ENCODE data around the gene RNASEL. TPM values are rescaled to one million over a fixed set of nuclear protein-coding genes. Genes with fewer than 3 reads are reported as not detected.

The RNASEL gene
- total and polyA plus RNA-seq, 9 of the 15 experiments (the other 6 are each of a cell fraction or from before 2014, with no cell fraction given): 4.3 to 11.1 (median 7.2) TPM

- peak; percentile 31 for TF ChIP-seq PRDM10 (IDR thresholded peaks at IDR 0.05; ENCODE audit: partially characterized antibody)
- no peak for TF ChIP-seq SP2 (IDR thresholded peaks at IDR 0.05; ENCODE audit: extremely low read depth, low read depth, low read length, poor library complexity, severe bottlenecking)
- peak; percentile 43 to 60; a peak in 2 of 4 replicates for TF ChIP-seq TRIM24 (IDR thresholded peaks at IDR 0.05)
- TF ChIP-seq ZNF3 (CRISPR knock-in tag; IDR thresholded peaks at IDR 0.05): no peak
- peak; percentile 96 for TF ChIP-seq ATF4 (CRISPR knock-in tag; IDR thresholded peaks at IDR 0.05)
- peak; percentile 41 to 54; a peak in 2 of 4 replicates for TF ChIP-seq NRF1 (conservative IDR thresholded peaks at IDR 0.05 in 1 of 2, IDR thresholded peaks at IDR 0.05 in 1 of 2)
- TF ChIP-seq GABPA (tag; conservative IDR thresholded peaks at IDR 0.05; ENCODE audit: low read depth): peak; percentile 66
- TF ChIP-seq ATF3 (IDR thresholded peaks at IDR 0.05): peak; percentile 81
- no peak for TF ChIP-seq ATF3 (CRISPR knock-in tag; conservative IDR thresholded peaks at IDR 0.05)
- no peak for TF ChIP-seq SAFB2 (IDR thresholded peaks at IDR 0.05; ENCODE audit: borderline replicate concordance, low read depth, low read length, severe bottlenecking)
- peak; percentile 55; the same call in 1 of the 2 replicates for TF ChIP-seq RNF2 (IDR thresholded peaks at IDR 0.05)
- TF ChIP-seq NFIC (IDR thresholded peaks at IDR 0.05): peak; percentile 57
- TF ChIP-seq ZNF589 (CRISPR knock-in tag; IDR thresholded peaks at IDR 0.05; ENCODE audit: low read depth): peak; percentile 74; the same call in 1 of the 2 replicates
Measured at GRCh38 chr1:182616130-182617013, 27.3 kb upstream of the RNASEL start (continued).

Measured in K562 (cell line).